ENCODE measurements around the gene PRICKLE2. TPM values are rescaled to one million over a fixed set of nuclear protein-coding genes. Genes with fewer than 3 reads are reported as not detected.

PRICKLE2 gene
- total and polyA plus RNA-seq, 2 donors (not counting 1 experiment from before 2014, with no cell fraction given): 14.1 to 29.4 TPM

GRCh38 chr3:64196236-64196929 is 28.9 kb downstream of the PRICKLE2 start:
- Histone ChIP-seq H3K4me1 (ENCODE audit: control insufficient read depth, extremely low read depth, insufficient read depth, low read length) (peaks cover 7% of the 10 kb centered on the region), H3K4me2 (ENCODE audit: extremely low read depth, insufficient read depth, low read length) (no peak overlapping the region), H3K9ac (ENCODE audit: insufficient read depth, low read length) (no peak overlapping the region), H3K9me3 (ENCODE audit: control insufficient read depth, insufficient read depth, low read depth, low read length) (no peaks in the 10 kb centered on the region), H4K20me1 (ENCODE audit: control insufficient read depth, extremely low read depth, insufficient read depth, low read length) (no peaks in the 10 kb centered on the region), H3K27me3 (ENCODE audit: control insufficient read depth, insufficient read depth, low read length) (no peaks in the 10 kb centered on the region), H2AFZ (ENCODE audit: low read length) (no peak overlapping the region), H3K4me3 (replicated peaks in 1 of 4; ENCODE audit: control extremely low read depth in 1 of 4, insufficient read depth in 1 of 4, low read depth in 3 of 4, low read length in 4 of 4) (no peak overlapping the region), H3K27ac (ENCODE audit: insufficient read depth, low read length) (no peak overlapping the region), H3K36me3 (ENCODE audit: control insufficient read depth, insufficient read depth, low read length) (no peaks in the 10 kb centered on the region), H3K79me2 (ENCODE audit: control insufficient read depth, insufficient read depth, low read length) (peaks cover 2% of the 10 kb centered on the region)
- no peak for DNase-seq (ENCODE audit: low read depth in 2 of 2)
- TF ChIP-seq EZH2 (IDR thresholded peaks at IDR 0.05; ENCODE audit: low read length, missing control alignments) (no peak), CTCF (conservative IDR thresholded peaks at IDR 0.05 in 1 of 2, IDR thresholded peaks at IDR 0.05 in 1 of 2; ENCODE audit: low read depth in 1 of 2, low read length in 2 of 2) (no peak)

- no peak overlapping the region for H3K4me3 ChIP-seq (replicated peaks in 1 of 4; ENCODE audit: control extremely low read depth in 1 of 4, insufficient read depth in 1 of 4, low read depth in 3 of 4, low read length in 4 of 4)
- no peak overlapping the region for H2AFZ ChIP-seq (ENCODE audit: low read length)
- H3K9ac ChIP-seq (ENCODE audit: insufficient read depth, low read length): no peak overlapping the region
- H3K9me3 ChIP-seq (ENCODE audit: control insufficient read depth, insufficient read depth, low read depth, low read length): no peaks in the 10 kb centered on the region
- no peak for TF ChIP-seq CTCF (conservative IDR thresholded peaks at IDR 0.05 in 1 of 2, IDR thresholded peaks at IDR 0.05 in 1 of 2; ENCODE audit: low read depth in 1 of 2, low read length in 2 of 2)
- TF ChIP-seq EZH2 (IDR thresholded peaks at IDR 0.05; ENCODE audit: low read length, missing control alignments): no peak
- no peaks in the 10 kb centered on the region for H4K20me1 ChIP-seq (ENCODE audit: control insufficient read depth, extremely low read depth, insufficient read depth, low read length)
- H3K27ac ChIP-seq (ENCODE audit: insufficient read depth, low read length): no peak overlapping the region
- no peak for DNase-seq (ENCODE audit: low read depth in 2 of 2)
- H3K79me2 ChIP-seq (ENCODE audit: control insufficient read depth, insufficient read depth, low read length): peaks cover 2% of the 10 kb centered on the region
- H3K4me1 ChIP-seq (ENCODE audit: control insufficient read depth, extremely low read depth, insufficient read depth, low read length): peaks cover 11% of the 10 kb centered on the region
- no peak overlapping the region for H3K4me2 ChIP-seq (ENCODE audit: extremely low read depth, insufficient read depth, low read length)
- H3K36me3 ChIP-seq (ENCODE audit: control insufficient read depth, insufficient read depth, low read length): no peaks in the 10 kb centered on the region
- H3K27me3 ChIP-seq (ENCODE audit: control insufficient read depth, insufficient read depth, low read length): no peaks in the 10 kb centered on the region
Measured at GRCh38 chr3:64195789-64196188, 29.5 kb downstream of the PRICKLE2 start.

- Histone ChIP-seq H3K27ac (ENCODE audit: insufficient read depth, low read length) (peak overlapping the region; percentile 90), H3K9ac (ENCODE audit: insufficient read depth, low read length) (no peak overlapping the region)
Measured at GRCh38 chr3:64191822-64192221, 33.4 kb downstream of the PRICKLE2 start.

More at GRCh38 chr3:64191822-64192221, 33.4 kb downstream of the PRICKLE2 start:
- H3K79me2 ChIP-seq (ENCODE audit: control insufficient read depth, insufficient read depth, low read length): peaks cover 3% of the 10 kb centered on the region
- H3K36me3 ChIP-seq (ENCODE audit: control insufficient read depth, insufficient read depth, low read length): no peaks in the 10 kb centered on the region
- H2AFZ ChIP-seq (ENCODE audit: low read length): no peak overlapping the region
- H3K4me3 ChIP-seq (replicated peaks in 1 of 4; ENCODE audit: control extremely low read depth in 1 of 4, insufficient read depth in 1 of 4, low read depth in 3 of 4, low read length in 4 of 4): no peak overlapping the region
- no peak for DNase-seq (ENCODE audit: low read depth in 2 of 2)
- no peaks in the 10 kb centered on the region for H3K9me3 ChIP-seq (ENCODE audit: control insufficient read depth, insufficient read depth, low read depth, low read length)
- H4K20me1 ChIP-seq (ENCODE audit: control insufficient read depth, extremely low read depth, insufficient read depth, low read length): no peaks in the 10 kb centered on the region
- TF ChIP-seq EZH2 (IDR thresholded peaks at IDR 0.05; ENCODE audit: low read length, missing control alignments) (no peak), CTCF (conservative IDR thresholded peaks at IDR 0.05 in 1 of 2, IDR thresholded peaks at IDR 0.05 in 1 of 2; ENCODE audit: low read depth in 1 of 2, low read length in 2 of 2) (no peak)
- no peaks in the 10 kb centered on the region for H3K27me3 ChIP-seq (ENCODE audit: control insufficient read depth, insufficient read depth, low read length)
- peaks cover 42% of the 10 kb centered on the region for H3K4me1 ChIP-seq (ENCODE audit: control insufficient read depth, extremely low read depth, insufficient read depth, low read length)
- no peak overlapping the region for H3K4me2 ChIP-seq (ENCODE audit: extremely low read depth, insufficient read depth, low read length)
